ENCODE data around the gene REEP1. TPM values are rescaled to one million over a fixed set of nuclear protein-coding genes. Genes with fewer than 3 reads are reported as not detected.

The REEP1 gene
- 1.6 TPM for polyA plus RNA-seq (2013, experiment 1 of 2)
- polyA plus RNA-seq (2013, experiment 2 of 2): 1.5 TPM

GRCh38 chr2:86337244-86337835 lies at the start of gene REEP1:
Gene REEP1, minus strand, starts transcription at chr2:86337626. Its CDS starts 116 bp downstream, at chr2:86337510.
- Histone ChIP-seq H3K79me1 (ENCODE audit: low read depth, low read length) (no peaks in the 10 kb centered on the region), H3K4me3 (ENCODE audit: low read length in 2 of 2) (peak within 1 kb of the TSS; percentile 45 to 80), H3K27ac (replicated peaks; ENCODE audit: low read length) (no peak within 1 kb of the TSS), H3K4ac (ENCODE audit: low read length) (no peak within 1 kb of the TSS), H2AFZ (ENCODE audit: low read length) (peak within 1 kb of the TSS; percentile 95), H4K8ac (ENCODE audit: low read depth, low read length) (no peak within 1 kb of the TSS), H2BK12ac (ENCODE audit: low read length) (no peak within 1 kb of the TSS), H3K9ac (ENCODE audit: low read depth, low read length, poor library complexity) (peak within 1 kb of the TSS; percentile 60), H2BK5ac (ENCODE audit: low read length) (no peak within 1 kb of the TSS), H3K4me1 (ENCODE audit: control insufficient read depth in 2 of 2, insufficient read depth in 1 of 2, low read depth in 1 of 2, low read length in 2 of 2) (peaks cover 8% of the 10 kb centered on the region in 2 donors), H3K18ac (ENCODE audit: low read length) (peak within 1 kb of the TSS; percentile 62), H3K27me3 (ENCODE audit: control insufficient read depth in 3 of 3, insufficient read depth in 3 of 3, low read depth in 1 of 3, low read length in 3 of 3) (peaks cover 7 to 79% (median 39%) of the 10 kb centered on the region in 3 experiments), H2BK120ac (ENCODE audit: low read depth, low read length) (no peak within 1 kb of the TSS), H3K23ac (ENCODE audit: low read depth, low read length, poor library complexity) (no peak within 1 kb of the TSS), H3K14ac (ENCODE audit: low read length) (no peak within 1 kb of the TSS), H2AK5ac (ENCODE audit: low read depth, low read length) (no peak within 1 kb of the TSS), H3K9me3 (replicated peaks in 1 of 2; ENCODE audit: control insufficient read depth in 2 of 2, insufficient read depth in 1 of 2, low read depth in 1 of 2, low read length in 2 of 2) (peaks cover 2 to 4% of the 10 kb centered on the region in 2 donors), H4K91ac (ENCODE audit: low read depth, low read length, poor library complexity) (no peak within 1 kb of the TSS), H3K36me3 (replicated peaks in 1 of 2; ENCODE audit: control insufficient read depth in 2 of 2, insufficient read depth in 2 of 2, low read length in 2 of 2) (no peaks in the 10 kb centered on the region), H3K4me2 (ENCODE audit: insufficient read depth, low read length, poor library complexity, severe bottlenecking) (peak within 1 kb of the TSS; percentile 70), H2BK15ac (ENCODE audit: low read length) (no peak within 1 kb of the TSS)
- WGBS, 2 donors (ENCODE audit: extremely low coverage in 2 of 2, insufficient read length in 2 of 2, insufficient replicate concordance in 1 of 2): no CpG with 5 or more reads among the region's 87 CpGs
- DNase-seq (ENCODE audit: low spot score): peak; percentile 33

- Histone ChIP-seq H2BK5ac (ENCODE audit: low read length) (no peak overlapping the region), H4K8ac (ENCODE audit: low read depth, low read length) (no peak overlapping the region), H2BK120ac (ENCODE audit: low read depth, low read length) (no peak overlapping the region), H3K4me2 (ENCODE audit: insufficient read depth, low read length, poor library complexity, severe bottlenecking) (no peak overlapping the region), H3K27me3 (ENCODE audit: control insufficient read depth in 3 of 3, insufficient read depth in 3 of 3, low read depth in 1 of 3, low read length in 3 of 3) (peaks cover 0 to 10% (median 0%) of the 10 kb centered on the region in 3 experiments), H2BK15ac (ENCODE audit: low read length) (no peak overlapping the region), H3K23ac (ENCODE audit: low read depth, low read length, poor library complexity) (no peak overlapping the region), H2BK12ac (ENCODE audit: low read length) (no peak overlapping the region), H3K14ac (ENCODE audit: low read length) (no peak overlapping the region), H3K4me3 (ENCODE audit: low read length in 2 of 2) (no peak overlapping the region), H2AK5ac (ENCODE audit: low read depth, low read length) (no peak overlapping the region), H3K4me1 (ENCODE audit: control insufficient read depth in 2 of 2, insufficient read depth in 1 of 2, low read depth in 1 of 2, low read length in 2 of 2) (no peaks in the 10 kb centered on the region), H2AFZ (ENCODE audit: low read length) (no peak overlapping the region), H3K9ac (ENCODE audit: low read depth, low read length, poor library complexity) (no peak overlapping the region), H4K91ac (ENCODE audit: low read depth, low read length, poor library complexity) (no peak overlapping the region), H3K36me3 (replicated peaks in 1 of 2; ENCODE audit: control insufficient read depth in 2 of 2, insufficient read depth in 2 of 2, low read length in 2 of 2) (no peaks in the 10 kb centered on the region), H3K4ac (ENCODE audit: low read length) (no peak overlapping the region), H3K18ac (ENCODE audit: low read length) (no peak overlapping the region), H3K27ac (replicated peaks; ENCODE audit: low read length) (no peak overlapping the region), H3K79me1 (ENCODE audit: low read depth, low read length) (no peaks in the 10 kb centered on the region), H3K9me3 (replicated peaks in 1 of 2; ENCODE audit: control insufficient read depth in 2 of 2, insufficient read depth in 1 of 2, low read depth in 1 of 2, low read length in 2 of 2) (no peaks in the 10 kb centered on the region)
- no CpG with 5 or more reads among the region's 1 CpG for WGBS, 2 donors (ENCODE audit: extremely low coverage in 2 of 2, insufficient read length in 2 of 2, insufficient replicate concordance in 1 of 2)
- DNase-seq (ENCODE audit: low spot score): no peak
Observed at GRCh38 chr2:86383844-86384243, 46.4 kb upstream of the REEP1 start.

GRCh38 chr2:86382698-86383097 lies 45.3 kb upstream of the REEP1 start:
- no peak overlapping the region for H2BK12ac ChIP-seq (ENCODE audit: low read length)
- no peak overlapping the region for H3K14ac ChIP-seq (ENCODE audit: low read length)
- no peak overlapping the region for H3K18ac ChIP-seq (ENCODE audit: low read length)
- H3K27ac ChIP-seq (replicated peaks; ENCODE audit: low read length): no peak overlapping the region
- no peak overlapping the region for H2AFZ ChIP-seq (ENCODE audit: low read length)
- no CpG with 5 or more reads among the region's 2 CpGs for WGBS, 2 donors (ENCODE audit: extremely low coverage in 2 of 2, insufficient read length in 2 of 2, insufficient replicate concordance in 1 of 2)
- H2BK5ac ChIP-seq (ENCODE audit: low read length): no peak overlapping the region
- no peaks in the 10 kb centered on the region for H3K79me1 ChIP-seq (ENCODE audit: low read depth, low read length)
- no peaks in the 10 kb centered on the region for H3K4me1 ChIP-seq (ENCODE audit: control insufficient read depth in 2 of 2, insufficient read depth in 1 of 2, low read depth in 1 of 2, low read length in 2 of 2)
- H2AK5ac ChIP-seq (ENCODE audit: low read depth, low read length): no peak overlapping the region
- H4K91ac ChIP-seq (ENCODE audit: low read depth, low read length, poor library complexity): no peak overlapping the region
- H2BK120ac ChIP-seq (ENCODE audit: low read depth, low read length): no peak overlapping the region
- H3K4me3 ChIP-seq (ENCODE audit: low read length in 2 of 2): no peak overlapping the region
- no peak for DNase-seq (ENCODE audit: low spot score)
- H3K4me2 ChIP-seq (ENCODE audit: insufficient read depth, low read length, poor library complexity, severe bottlenecking): no peak overlapping the region
- no peak overlapping the region for H2BK15ac ChIP-seq (ENCODE audit: low read length)
- H3K9me3 ChIP-seq (replicated peaks in 1 of 2; ENCODE audit: control insufficient read depth in 2 of 2, insufficient read depth in 1 of 2, low read depth in 1 of 2, low read length in 2 of 2): no peaks in the 10 kb centered on the region
- H3K9ac ChIP-seq (ENCODE audit: low read depth, low read length, poor library complexity): no peak overlapping the region
- no peak overlapping the region for H4K8ac ChIP-seq (ENCODE audit: low read depth, low read length)
- no peak overlapping the region for H3K23ac ChIP-seq (ENCODE audit: low read depth, low read length, poor library complexity)
- H3K27me3 ChIP-seq (ENCODE audit: control insufficient read depth in 3 of 3, insufficient read depth in 3 of 3, low read depth in 1 of 3, low read length in 3 of 3): peaks cover 0 to 10% (median 0%) of the 10 kb centered on the region in 3 experiments
- H3K4ac ChIP-seq (ENCODE audit: low read length): no peak overlapping the region
- no peaks in the 10 kb centered on the region for H3K36me3 ChIP-seq (replicated peaks in 1 of 2; ENCODE audit: control insufficient read depth in 2 of 2, insufficient read depth in 2 of 2, low read length in 2 of 2)

- no peak overlapping the region for H3K4me3 ChIP-seq (ENCODE audit: low read length in 2 of 2)
- H3K9ac ChIP-seq (ENCODE audit: low read depth, low read length, poor library complexity): no peak overlapping the region
- H4K91ac ChIP-seq (ENCODE audit: low read depth, low read length, poor library complexity): no peak overlapping the region
- no peak overlapping the region for H2AK5ac ChIP-seq (ENCODE audit: low read depth, low read length)
- WGBS, 2 donors (ENCODE audit: extremely low coverage in 2 of 2, insufficient read length in 2 of 2, insufficient replicate concordance in 1 of 2): no CpG with 5 or more reads among the region's 2 CpGs
- H3K18ac ChIP-seq (ENCODE audit: low read length): no peak overlapping the region
- H3K27me3 ChIP-seq (ENCODE audit: control insufficient read depth in 3 of 3, insufficient read depth in 3 of 3, low read depth in 1 of 3, low read length in 3 of 3): peaks cover 0 to 10% (median 0%) of the 10 kb centered on the region in 3 experiments
- no peak overlapping the region for H3K23ac ChIP-seq (ENCODE audit: low read depth, low read length, poor library complexity)
- no peaks in the 10 kb centered on the region for H3K36me3 ChIP-seq (replicated peaks in 1 of 2; ENCODE audit: control insufficient read depth in 2 of 2, insufficient read depth in 2 of 2, low read length in 2 of 2)
- H3K9me3 ChIP-seq (replicated peaks in 1 of 2; ENCODE audit: control insufficient read depth in 2 of 2, insufficient read depth in 1 of 2, low read depth in 1 of 2, low read length in 2 of 2): no peaks in the 10 kb centered on the region
- no peak overlapping the region for H2BK15ac ChIP-seq (ENCODE audit: low read length)
- H2BK120ac ChIP-seq (ENCODE audit: low read depth, low read length): no peak overlapping the region
- H2AFZ ChIP-seq (ENCODE audit: low read length): no peak overlapping the region
- no peaks in the 10 kb centered on the region for H3K79me1 ChIP-seq (ENCODE audit: low read depth, low read length)
- H2BK5ac ChIP-seq (ENCODE audit: low read length): no peak overlapping the region
- H3K14ac ChIP-seq (ENCODE audit: low read length): no peak overlapping the region
- no peak overlapping the region for H3K4me2 ChIP-seq (ENCODE audit: insufficient read depth, low read length, poor library complexity, severe bottlenecking)
- H3K4ac ChIP-seq (ENCODE audit: low read length): no peak overlapping the region
- H3K27ac ChIP-seq (replicated peaks; ENCODE audit: low read length): no peak overlapping the region
- H3K4me1 ChIP-seq (ENCODE audit: control insufficient read depth in 2 of 2, insufficient read depth in 1 of 2, low read depth in 1 of 2, low read length in 2 of 2): no peaks in the 10 kb centered on the region
- H2BK12ac ChIP-seq (ENCODE audit: low read length): no peak overlapping the region
- H4K8ac ChIP-seq (ENCODE audit: low read depth, low read length): no peak overlapping the region
- DNase-seq (ENCODE audit: low spot score): no peak
Observed at GRCh38 chr2:86382108-86382507, 44.7 kb upstream of the REEP1 start.
